NCI-H128 (cell line): ENCODE data around the gene DCAF15.

Source experiments
- DNase-seq: peaks from one replicate; lab custom pipeline; 2025; ENCODE audit not compliant: unreplicated experiment; lab: John Stamatoyannopoulos, UW

Gene DCAF15

DNA sequence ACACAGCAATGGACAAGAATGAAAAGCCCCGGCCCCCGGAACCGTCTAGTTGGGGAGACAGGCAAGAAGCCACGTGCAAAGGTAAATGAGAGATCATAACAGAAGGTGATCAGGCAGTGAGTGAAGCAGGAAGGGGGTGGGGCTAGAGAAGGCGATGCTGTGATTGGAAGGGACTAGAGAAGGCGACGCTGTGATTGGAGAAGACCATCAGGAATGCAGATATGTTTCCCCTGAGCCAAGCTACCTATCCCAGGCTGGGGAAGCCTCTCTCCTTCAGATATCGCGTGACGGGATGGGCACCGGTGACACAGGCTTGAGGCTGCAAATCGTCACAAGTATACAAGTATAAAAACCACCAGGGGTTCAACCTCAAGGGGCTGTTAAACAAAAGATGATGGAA is 21.8 kb downstream of the DCAF15 start:
- DNase-seq = no peak

DNA sequence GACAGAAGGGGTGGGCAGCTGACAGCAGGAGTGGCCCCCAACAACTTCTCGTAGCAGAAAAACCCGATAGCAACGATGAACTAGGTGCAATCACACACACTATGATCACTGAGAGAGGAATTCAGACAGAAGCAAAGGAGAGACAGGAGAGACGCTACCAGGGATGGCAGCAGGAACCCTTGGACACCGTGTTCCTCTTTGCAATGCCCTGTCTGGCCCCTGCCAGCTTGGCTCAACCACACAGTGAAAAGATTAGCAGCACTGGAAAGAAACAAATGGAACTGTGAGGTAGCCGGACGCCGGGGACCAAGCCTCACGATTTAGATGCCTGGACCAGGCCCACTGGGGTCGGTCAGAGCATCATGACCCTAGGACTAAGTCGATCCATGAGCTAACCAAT is 23.6 kb downstream of the DCAF15 start:
- no peak for DNase-seq

DNA sequence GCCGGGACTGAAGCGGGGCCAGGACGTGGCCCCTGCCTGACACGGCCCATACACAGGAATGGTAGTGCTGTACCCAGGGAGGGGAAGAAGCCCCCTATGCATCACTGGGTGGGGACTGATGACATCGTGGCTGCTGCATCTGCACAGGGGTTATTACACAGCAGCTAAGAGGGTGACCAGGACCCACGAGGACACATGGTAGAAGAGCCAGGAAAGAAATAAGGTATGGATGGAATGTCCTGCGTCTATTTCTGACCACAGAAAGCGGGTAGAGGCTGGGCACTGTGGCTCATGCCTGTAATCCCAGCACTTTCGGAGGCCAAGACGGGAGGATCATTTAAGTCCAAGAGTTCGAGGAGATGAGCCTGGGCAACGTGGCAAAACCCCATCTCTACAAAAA is 24.1 kb downstream of the DCAF15 start:
- DNase-seq = no peak

DNA sequence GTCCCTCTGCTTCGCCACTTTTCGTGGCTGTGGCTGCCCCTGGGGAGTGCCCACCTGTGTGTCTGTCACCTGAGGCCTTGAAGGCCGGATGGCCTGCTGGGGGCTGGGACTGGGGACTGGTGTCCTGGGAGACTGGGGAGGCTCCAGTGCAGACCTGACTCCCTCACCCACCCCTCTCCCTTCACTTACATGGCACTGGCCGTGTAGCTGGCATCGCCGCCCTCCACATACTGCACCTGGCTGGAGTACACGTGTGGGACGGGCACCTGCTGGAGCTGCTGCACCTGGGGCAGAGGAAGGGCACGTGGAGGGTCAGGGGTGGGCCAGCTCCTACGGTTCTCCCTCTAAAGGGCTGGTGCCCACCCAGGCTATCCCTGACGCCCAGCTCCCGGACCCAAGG is 25.5 kb downstream of the DCAF15 start:
- DNase-seq = no peak

GRCh38 chr19:13978351-13979243 is 26.3 kb downstream of the DCAF15 start:
- no peak for DNase-seq

DNA sequence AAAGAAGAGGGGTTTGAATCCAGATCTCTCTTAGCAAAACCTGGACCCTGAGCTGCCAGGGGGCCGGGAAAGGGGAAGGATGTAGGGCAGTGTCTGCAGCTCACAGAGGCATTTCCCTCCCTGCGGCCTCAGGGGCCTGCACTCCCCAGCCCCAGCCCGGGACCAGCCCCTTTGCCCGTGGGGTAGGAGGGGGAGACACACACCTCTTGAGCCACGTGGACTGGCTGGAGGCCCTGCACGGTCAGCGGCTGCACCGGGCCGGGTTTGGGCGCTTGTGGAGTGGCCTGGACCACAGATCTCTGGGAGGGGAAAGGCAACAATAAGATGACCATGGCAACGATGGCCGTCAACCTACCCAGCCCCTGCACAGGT is 26.9 kb downstream of the DCAF15 start:
- no peak for DNase-seq

GRCh38 chr19:13979686-13980085 is 27.4 kb downstream of the DCAF15 start:
- DNase-seq = no peak

- no peak for DNase-seq
Measured at GRCh38 chr19:13980340-13980739, 28.0 kb downstream of the DCAF15 start.

DNA sequence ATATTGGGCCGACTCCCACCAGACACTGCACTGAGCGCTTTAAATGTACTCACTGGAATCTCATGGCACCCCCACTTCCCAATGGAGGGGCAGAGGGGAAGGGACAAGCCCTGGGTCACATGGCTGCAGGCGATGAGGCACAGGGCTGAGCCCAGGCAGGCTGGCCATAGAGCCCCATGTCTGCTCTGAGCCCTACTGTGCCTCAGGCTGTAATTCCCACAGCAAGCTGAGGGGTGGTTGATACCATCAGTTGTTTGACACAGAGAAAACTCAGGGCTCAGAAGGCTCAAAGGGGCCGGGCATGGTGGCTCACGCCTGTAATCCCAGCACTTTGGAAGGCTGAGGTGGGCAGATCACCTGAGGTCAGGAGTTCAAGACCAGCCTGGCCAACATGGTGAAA is 28.7 kb downstream of the DCAF15 start:
- no peak for DNase-seq

DNA sequence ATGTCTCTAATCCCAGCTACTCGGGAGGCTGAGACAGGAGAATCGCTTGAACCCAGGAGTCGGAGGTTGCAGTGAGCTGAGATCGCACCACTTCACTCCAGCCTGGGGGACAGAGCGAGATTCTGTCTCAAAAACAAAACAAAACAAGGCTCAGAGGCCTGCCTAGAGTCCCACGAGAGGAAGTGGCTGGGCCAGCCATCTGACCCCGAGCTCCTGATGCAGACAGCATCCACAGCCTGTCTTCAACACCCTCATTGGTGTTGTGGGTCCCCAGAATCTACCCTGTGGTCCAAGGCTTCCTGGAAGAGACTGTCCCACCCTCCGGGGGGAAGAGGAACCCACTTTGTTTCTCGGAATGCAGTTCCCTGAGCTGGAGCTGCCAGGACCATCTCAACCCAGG is 29.2 kb downstream of the DCAF15 start:
- DNase-seq = no peak

- DNase-seq = no peak
Measured at GRCh38 chr19:13981988-13982501, 29.7 kb downstream of the DCAF15 start.

GRCh38 chr19:13982773-13983172 is 30.5 kb downstream of the DCAF15 start:
- no peak for DNase-seq

DNA sequence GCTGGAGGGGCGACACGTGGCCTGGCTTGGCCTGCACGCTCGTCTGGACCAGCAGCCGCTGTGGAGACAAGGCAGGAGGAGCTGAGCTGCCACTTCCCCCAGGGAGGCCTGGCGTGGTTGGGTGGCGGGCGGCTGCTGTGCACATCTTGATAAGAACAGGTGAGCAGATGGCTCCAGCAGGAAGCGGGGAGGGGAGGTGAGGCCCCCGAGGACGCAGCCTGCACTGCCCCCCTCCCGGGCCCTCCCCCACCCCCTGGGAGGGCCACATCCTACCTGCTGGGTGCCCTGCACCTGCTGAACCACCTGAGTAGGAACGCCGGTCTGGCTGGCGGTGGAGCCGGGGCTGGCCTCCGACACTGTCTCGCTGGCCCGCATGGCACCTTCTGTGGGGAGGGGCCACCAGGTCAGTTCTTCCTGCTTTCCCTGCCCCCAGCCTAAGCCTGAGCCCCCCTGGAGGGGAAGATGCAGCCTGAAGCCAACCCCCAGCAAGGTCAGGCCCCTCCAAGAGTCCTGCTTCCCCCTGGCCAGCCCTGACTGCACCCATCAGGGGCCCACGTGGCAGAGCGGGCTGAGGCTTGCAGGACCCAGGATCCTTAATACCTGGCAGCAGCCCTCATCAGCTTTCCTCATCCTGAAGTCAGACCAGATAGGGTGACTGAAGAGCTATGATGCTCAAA is 31.0 kb downstream of the DCAF15 start:
- DNase-seq = no peak

- no peak for DNase-seq
Measured at GRCh38 chr19:13984186-13984585, 31.9 kb downstream of the DCAF15 start.

- DNase-seq = no peak
Measured at GRCh38 chr19:13984875-13985741, 32.8 kb downstream of the DCAF15 start.

DNA sequence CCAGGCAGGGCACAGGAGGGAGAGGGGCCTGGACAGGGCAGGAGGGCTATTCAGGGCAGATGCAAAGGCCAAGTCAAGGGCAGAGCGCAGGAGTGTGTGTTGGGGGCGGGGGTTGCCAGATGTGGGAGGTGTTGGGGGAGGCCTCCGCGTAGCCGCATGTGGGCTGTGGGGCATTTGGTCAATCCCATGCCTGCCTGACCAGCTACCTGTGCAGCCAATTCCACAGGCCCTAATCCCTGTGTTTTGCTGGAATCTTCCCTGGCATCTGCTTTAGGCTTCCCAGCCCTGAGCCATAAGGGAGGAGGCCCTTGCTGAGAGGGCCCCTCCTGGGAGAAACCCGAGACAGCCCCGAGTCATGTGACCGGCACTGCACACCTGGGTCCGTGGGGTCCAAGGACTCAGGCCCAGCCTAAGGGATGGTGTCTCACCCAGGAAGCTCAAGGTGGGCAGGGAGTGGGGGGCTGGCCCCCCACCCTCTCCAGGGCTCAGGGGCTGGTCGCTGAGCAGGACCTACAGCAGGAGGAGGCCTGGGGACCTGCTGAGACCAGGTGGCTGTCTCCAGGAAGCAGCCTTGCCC is 33.5 kb downstream of the DCAF15 start:
- DNase-seq = peak; percentile 40

GRCh38 chr19:13986348-13986904 is 34.1 kb downstream of the DCAF15 start:
- peak; percentile 53 for DNase-seq

- no peak for DNase-seq
Measured at GRCh38 chr19:13987101-13987890, 35.0 kb downstream of the DCAF15 start.

DNA sequence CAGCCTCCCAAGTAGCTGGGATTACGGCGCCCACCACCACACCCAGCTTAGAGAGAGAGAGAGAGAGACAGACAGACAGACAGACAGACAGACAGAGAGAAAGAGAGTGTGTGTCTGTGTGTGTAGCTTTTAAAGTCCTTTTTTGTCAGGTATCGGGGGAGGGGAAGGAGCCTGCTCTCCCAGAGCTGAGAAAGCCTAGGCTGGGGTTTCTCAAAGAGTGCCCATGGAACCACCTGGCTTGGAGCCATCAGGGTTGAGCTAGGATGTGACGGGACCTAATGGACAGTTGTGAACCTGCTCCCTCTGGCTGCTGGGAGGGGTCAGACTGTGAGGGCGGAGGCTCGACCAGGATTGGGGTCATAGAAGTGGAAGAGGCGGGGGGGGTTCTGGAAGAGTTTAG is 37.2 kb downstream of the DCAF15 start:
- DNase-seq = no peak

DNA sequence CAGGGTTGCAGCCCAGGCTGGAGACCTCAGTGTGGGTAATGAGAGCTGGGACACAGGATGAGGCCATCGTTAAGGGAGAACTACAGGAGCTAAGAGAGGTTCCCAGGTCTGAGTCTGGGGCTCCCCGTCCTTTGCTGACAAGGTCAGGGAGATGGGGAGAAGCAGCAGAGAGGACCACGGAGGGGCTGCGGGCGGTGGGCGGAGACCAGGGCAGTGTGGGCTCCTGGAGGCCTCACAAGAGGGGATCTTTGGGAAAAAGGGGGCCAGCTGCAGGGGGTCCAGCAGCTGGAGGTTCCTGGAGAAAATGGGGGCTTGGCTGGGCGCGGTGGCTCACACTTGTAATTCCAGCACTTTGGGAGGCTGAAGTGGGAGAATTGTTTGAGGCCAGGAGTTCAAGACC is 37.8 kb downstream of the DCAF15 start:
- DNase-seq = no peak
